GM19328 (cell line): ENCODE measurements around the gene SLAMF9.
A peak's percentile ranks its signal among the peaks of the same experiment; 100 is the strongest.

Source experiments
- ATAC-seq: cut with Tn5 transposase; IDR thresholded peaks from one replicate; pipeline ENCODE4 v1.9.1; 2021; ENCODE audit warnings: mild to moderate bottlenecking, moderate library complexity; ENCODE audit not compliant: unreplicated experiment

Gene SLAMF9

GRCh38 chr1:159922511-159923202 is 31.4 kb downstream of the SLAMF9 start:
- ATAC-seq, result no peak

- no peak for ATAC-seq
Measured at GRCh38 chr1:159921700-159922504, 32.1 kb downstream of the SLAMF9 start.

- ATAC-seq, result peak; percentile 23
Measured at GRCh38 chr1:159921251-159921650, 32.8 kb downstream of the SLAMF9 start.

- no peak for ATAC-seq
Measured at GRCh38 chr1:159920651-159921050, 33.4 kb downstream of the SLAMF9 start.

- ATAC-seq, result no peak
Measured at GRCh38 chr1:159920202-159920601, 33.8 kb downstream of the SLAMF9 start.

- ATAC-seq, result no peak
Measured at GRCh38 chr1:159919236-159919865, 34.7 kb downstream of the SLAMF9 start.

GRCh38 chr1:159918352-159919200 is 35.5 kb downstream of the SLAMF9 start:
- no peak for ATAC-seq

GRCh38 chr1:159917533-159918351 is 36.3 kb downstream of the SLAMF9 start:
- no peak for ATAC-seq

- no peak for ATAC-seq
Measured at GRCh38 chr1:159916242-159917051, 37.6 kb downstream of the SLAMF9 start.

- ATAC-seq, result no peak
Measured at GRCh38 chr1:159915571-159916241, 38.3 kb downstream of the SLAMF9 start.

- ATAC-seq, result no peak
Measured at GRCh38 chr1:159914252-159915018, 39.6 kb downstream of the SLAMF9 start.

- ATAC-seq, result no peak
Measured at GRCh38 chr1:159913451-159914192, 40.4 kb downstream of the SLAMF9 start.

- ATAC-seq, result no peak
Measured at GRCh38 chr1:159911326-159912070, 42.5 kb downstream of the SLAMF9 start.

- no peak for ATAC-seq
Measured at GRCh38 chr1:159908031-159908940, 45.8 kb downstream of the SLAMF9 start.

- ATAC-seq, result no peak
Measured at GRCh38 chr1:159906960-159907359, 47.1 kb downstream of the SLAMF9 start.
